PC-9 (cell line): ENCODE results near the gene GPX6. TPM values are rescaled to one million over a fixed set of nuclear protein-coding genes. Genes with fewer than 3 reads are reported as not detected.

Experiments used
- BruUV-seq: library from RNA; stranded (reverse); fragments of 400-500 nt; replicated peaks from 2 replicates; lab custom pipeline; 2021; lab: Mats Ljungman, UMichigan
- CTCF ChIA-PET: fragments of 300-600 bp; sonication (Branson Sonifier 250); formaldehyde crosslinking; loops from one replicate; lab custom pipeline; 2022; ENCODE audit warnings: antibody characterized with exemption; lab: Charles Lee
- POLR2A ChIA-PET: fragments of 300-600 bp; sonication (Branson Sonifier 250); formaldehyde crosslinking; loops from one replicate; lab custom pipeline; 2022; ENCODE audit warnings: antibody characterized with exemption; ENCODE audit not compliant: unreplicated experiment; lab: Charles Lee
- DNase-seq, 2 experiments: peaks; one replicate each; pipeline versions ENCODE4 v3.0.0 to v3.0.0-alpha.2; 2015 to 2022; ENCODE audit warnings: mixed read lengths in 1 of 2
- H2AFZ ChIP-seq: fragments of 200-600 bp; sonication (generic); 2 replicates; pipeline ENCODE4 v1.8.1; 2017; ENCODE audit warnings: antibody characterized with exemption
- H3F3A ChIP-seq: fragments of 200-600 bp; sonication (generic); 2 replicates; pipeline ENCODE4 v1.8.1; 2017; ENCODE audit warnings: antibody characterized with exemption, mild to moderate bottlenecking, low read depth; ENCODE audit not compliant: insufficient read depth
- H3K27ac ChIP-seq: fragments of 200-600 bp; sonication (generic); 2 replicates; pipeline ENCODE4 v1.6.1; 2016; ENCODE audit warnings: mixed run types
- H3K27me3 ChIP-seq: fragments of 200-600 bp; sonication (generic); 2 replicates; pipeline ENCODE4 v1.6.1; 2016; ENCODE audit warnings: low read depth, mixed run types; ENCODE audit not compliant: insufficient read depth
- H3K36me3 ChIP-seq: fragments of 200-600 bp; sonication (generic); 2 replicates; pipeline ENCODE4 v1.6.1; 2016; ENCODE audit warnings: low read depth, mixed run types
- H3K4me1 ChIP-seq: fragments of 200-600 bp; sonication (generic); replicated peaks from 2 replicates; pipeline ENCODE4 v1.6.1; 2016; ENCODE audit warnings: mixed run types; ENCODE audit not compliant: insufficient read depth
- H3K4me2 ChIP-seq: fragments of 200-600 bp; sonication (generic); 2 replicates; pipeline ENCODE4 v1.6.1; 2017; ENCODE audit warnings: mixed run types
- H3K4me3 ChIP-seq: fragments of 200-600 bp; sonication (generic); 2 replicates; pipeline ENCODE4 v1.6.1; 2016; ENCODE audit warnings: mixed run types
- H3K79me2 ChIP-seq: fragments of 200-600 bp; sonication (generic); 2 replicates; pipeline ENCODE4 v1.6.1; 2017; ENCODE audit warnings: low read depth, mixed run types
- H3K9me2 ChIP-seq: fragments of 200-600 bp; sonication (generic); 2 replicates; pipeline ENCODE4 v1.8.1; 2017; ENCODE audit warnings: mild to moderate bottlenecking; ENCODE audit not compliant: insufficient read depth
- H3K9me3 ChIP-seq: fragments of 200-600 bp; sonication (generic); 2 replicates; pipeline ENCODE4 v1.8.1; 2016; ENCODE audit warnings: low read depth; ENCODE audit not compliant: insufficient read depth
- H4K20me1 ChIP-seq: fragments of 200-600 bp; sonication (generic); 2 replicates; pipeline ENCODE4 v1.8.1; 2017; ENCODE audit not compliant: insufficient read depth
- CTCF ChIP-seq: fragments of 200-600 bp; sonication (generic); conservative IDR thresholded peaks from 2 replicates; pipeline ENCODE4 v1.6.1; 2017; ENCODE audit warnings: mixed run types, antibody characterized with exemption, mild to moderate bottlenecking, moderate library complexity
- EZH2 ChIP-seq: fragments of 200-600 bp; sonication (generic); IDR thresholded peaks from 2 replicates; pipeline ENCODE4 v1.8.0; 2017; ENCODE audit warnings: antibody characterized with exemption, low read depth
- intact Hi-C: fragments of 100-400 bp; cut with micrococcal nuclease; formaldehyde crosslinking; loops from one replicate; pipeline ENCODE4 v1.10.0; 2022; ENCODE audit not compliant: unreplicated experiment
- total RNA-seq: library from RNA; stranded (reverse); gene quantifications from 2 replicates; pipeline ENCODE4 v1.2.3, GENCODE V29; 2021

GPX6 gene
- total RNA-seq, 1 experiment from 2014 or later = not detected

DNA sequence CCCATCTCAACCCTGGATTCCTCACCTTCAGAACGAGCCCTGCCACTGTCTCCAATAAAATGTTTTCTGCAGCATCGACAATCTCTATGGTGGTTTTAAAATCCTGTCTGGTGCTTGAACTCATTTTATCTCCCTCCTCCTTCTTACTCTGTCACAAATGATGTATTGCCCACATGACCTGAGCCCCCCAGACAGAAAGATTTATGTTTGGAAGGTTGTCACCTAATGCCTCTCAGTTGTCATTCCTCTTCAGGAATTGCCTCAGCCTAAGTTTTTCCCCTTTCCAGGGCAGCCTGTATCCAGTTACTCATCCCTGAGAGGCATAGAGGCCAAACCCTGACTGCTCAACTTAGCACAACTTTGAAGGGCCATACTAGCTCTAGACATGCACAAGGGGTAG is 19.3 kb upstream of the GPX6 start:
- ChIA-PET POLR2A (no interaction called here), CTCF (no interaction called here)
- no peak for DNase-seq
- BruUV-seq = no TSS peak
- no peaks in the 10 kb centered on the region for H3K36me3 ChIP-seq
- intact Hi-C loops = no loop called here
- no peaks in the 10 kb centered on the region for H3K4me1 ChIP-seq
- H2AFZ ChIP-seq = no peak overlapping the region
- no peaks in the 10 kb centered on the region for H4K20me1 ChIP-seq
- H3K9me2 ChIP-seq = no peaks in the 10 kb centered on the region
- no peaks in the 10 kb centered on the region for H3K9me3 ChIP-seq
- H3K4me3 ChIP-seq = no peak overlapping the region
- TF ChIP-seq EZH2 = no peak
- TF ChIP-seq CTCF = no peak
- H3K27ac ChIP-seq = no peak overlapping the region
- no peaks in the 10 kb centered on the region for H3F3A ChIP-seq
- no peaks in the 10 kb centered on the region; the same call in 1 of the 2 replicates for H3K27me3 ChIP-seq
- no peaks in the 10 kb centered on the region for H3K79me2 ChIP-seq
- no peak overlapping the region for H3K4me2 ChIP-seq

- BruUV-seq = no TSS peak
- Histone ChIP-seq H4K20me1 (no peaks in the 10 kb centered on the region), H3F3A (no peaks in the 10 kb centered on the region), H3K9me2 (no peaks in the 10 kb centered on the region), H3K27me3 (no peaks in the 10 kb centered on the region; the same call in 1 of the 2 replicates), H2AFZ (no peak overlapping the region), H3K36me3 (no peaks in the 10 kb centered on the region), H3K79me2 (no peaks in the 10 kb centered on the region), H3K27ac (no peak overlapping the region), H3K4me1 (no peaks in the 10 kb centered on the region), H3K4me3 (no peak overlapping the region), H3K9me3 (no peaks in the 10 kb centered on the region), H3K4me2 (no peak overlapping the region)
- no peak for DNase-seq
- intact Hi-C loops = no loop called here
- ChIA-PET POLR2A (no interaction called here), CTCF (no interaction called here)
- no peak for TF ChIP-seq CTCF
Observed at GRCh38 chr6:28534306-28534705, 18.7 kb upstream of the GPX6 start.

- Histone ChIP-seq H3K79me2 (no peaks in the 10 kb centered on the region), H4K20me1 (no peaks in the 10 kb centered on the region), H3K4me2 (no peak overlapping the region), H2AFZ (no peak overlapping the region), H3K36me3 (no peaks in the 10 kb centered on the region), H3K27me3 (peaks cover 15% of the 10 kb centered on the region; the same call in 1 of the 2 replicates), H3K4me3 (no peak overlapping the region), H3F3A (no peaks in the 10 kb centered on the region), H3K4me1 (no peaks in the 10 kb centered on the region), H3K27ac (no peak overlapping the region), H3K9me3 (no peaks in the 10 kb centered on the region; the same call in 1 of the 2 replicates), H3K9me2 (no peaks in the 10 kb centered on the region)
- no TSS peak for BruUV-seq
- intact Hi-C loops = no loop called here
- POLR2A ChIA-PET = no interaction called here
- no peak for DNase-seq
- CTCF ChIA-PET = no interaction called here
- no peak for TF ChIP-seq EZH2
- TF ChIP-seq CTCF = no peak
Observed at GRCh38 chr6:28531479-28532128, 16.0 kb upstream of the GPX6 start.
